GM19043 (cell line): ENCODE measurements around the gene NECTIN1.

Experiments used
- ATAC-seq: cut with Tn5 transposase; IDR thresholded peaks from one replicate; pipeline ENCODE4 v1.9.1; 2021; ENCODE audit warnings: low read depth; ENCODE audit not compliant: unreplicated experiment

The NECTIN1 gene

DNA sequence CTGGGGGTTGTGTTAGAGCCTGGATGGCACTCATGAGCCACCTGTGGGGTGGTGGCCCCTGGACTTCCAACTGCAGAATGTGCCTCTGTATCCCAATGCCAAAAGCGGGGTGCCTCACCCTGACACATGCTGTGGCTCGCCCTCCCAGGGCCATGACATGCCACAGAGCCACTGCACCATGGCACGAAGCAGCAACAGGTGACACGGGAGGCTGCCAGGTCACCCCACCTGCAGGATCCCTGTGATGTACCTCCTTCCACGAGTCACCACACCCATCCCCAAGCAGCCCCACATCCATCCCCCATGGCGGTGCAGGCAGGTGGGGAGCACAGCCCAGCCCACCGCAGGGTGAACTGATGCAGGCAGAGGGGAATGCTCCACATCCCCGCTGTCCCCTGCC, 14.8 kb downstream of the NECTIN1 start:
- ATAC-seq, result no peak

DNA sequence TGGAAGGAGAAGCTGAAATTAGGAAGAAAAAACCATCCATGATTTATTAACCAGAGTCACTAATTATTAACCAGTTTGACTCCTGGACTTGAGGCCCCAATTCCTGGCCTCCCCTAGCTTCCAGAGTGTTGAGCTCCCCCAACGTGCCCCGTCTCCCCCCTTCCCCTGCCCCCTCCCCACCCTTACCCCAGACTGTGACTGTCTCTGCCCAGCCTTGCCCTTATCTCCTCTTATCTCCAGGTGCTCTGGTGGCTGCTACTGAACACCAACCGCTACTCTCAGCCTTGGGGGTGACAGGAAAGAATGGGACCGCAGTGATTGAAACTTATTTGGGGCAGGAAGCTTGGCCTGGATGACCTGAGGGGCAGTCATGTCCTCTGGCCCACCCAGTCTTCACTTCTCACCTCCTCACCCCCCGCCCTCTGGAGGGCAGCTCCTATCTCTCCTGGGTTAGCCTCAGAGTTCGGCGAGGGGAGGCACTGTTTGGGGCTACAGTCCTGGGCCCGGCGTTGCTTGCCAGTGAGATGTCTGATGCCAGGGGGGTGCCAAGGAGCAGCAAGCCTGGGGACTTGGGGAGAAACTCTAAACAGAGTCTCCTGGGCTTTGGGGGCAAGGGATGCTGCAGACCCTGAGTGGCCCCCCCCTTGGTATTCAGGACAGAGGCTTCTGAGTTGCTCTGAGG, 15.5 kb downstream of the NECTIN1 start:
- ATAC-seq, result no peak

DNA sequence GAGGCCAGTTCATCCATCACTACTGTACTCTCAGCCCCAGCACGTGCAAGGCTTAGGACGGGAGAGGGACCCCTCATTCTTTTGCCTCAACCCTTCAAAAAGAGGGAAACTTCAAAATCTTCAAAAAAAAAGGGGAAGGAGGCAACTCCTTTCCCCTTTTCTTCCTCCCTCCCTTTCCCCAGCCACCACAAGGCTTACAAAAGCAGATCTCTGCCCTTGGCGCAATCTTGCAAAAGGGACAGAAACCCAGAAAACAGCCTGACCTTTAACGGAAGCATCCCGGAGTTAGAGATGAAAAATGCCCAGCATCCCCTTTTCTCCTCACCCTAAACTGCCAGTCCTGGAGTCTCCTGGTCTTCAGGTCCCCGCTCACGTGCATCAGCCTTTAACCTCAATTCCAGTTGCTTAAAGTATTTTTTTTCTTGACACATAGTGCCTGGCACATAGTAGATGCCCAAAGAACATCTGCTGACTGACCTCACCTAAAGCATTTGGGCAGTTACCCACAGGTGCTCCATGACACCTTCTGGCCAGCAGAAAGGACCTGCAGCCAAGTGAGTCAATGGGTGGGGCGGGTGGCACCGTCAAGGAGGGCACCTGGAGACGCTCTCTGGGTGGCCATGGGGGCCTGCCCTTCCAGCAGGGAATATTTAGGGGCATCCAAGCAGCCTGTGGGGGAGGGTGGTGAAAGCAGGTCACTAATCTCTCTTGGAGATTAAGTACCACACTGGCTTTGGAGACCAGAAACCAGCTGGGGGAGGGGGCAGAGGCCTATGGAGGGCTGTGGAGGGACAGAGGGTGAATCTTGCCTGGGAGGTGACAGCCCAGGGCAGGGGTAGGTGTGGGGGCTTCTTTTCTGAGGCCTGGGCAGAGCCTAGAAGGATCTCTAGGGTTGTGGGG, 16.3 kb downstream of the NECTIN1 start:
- no peak for ATAC-seq

DNA sequence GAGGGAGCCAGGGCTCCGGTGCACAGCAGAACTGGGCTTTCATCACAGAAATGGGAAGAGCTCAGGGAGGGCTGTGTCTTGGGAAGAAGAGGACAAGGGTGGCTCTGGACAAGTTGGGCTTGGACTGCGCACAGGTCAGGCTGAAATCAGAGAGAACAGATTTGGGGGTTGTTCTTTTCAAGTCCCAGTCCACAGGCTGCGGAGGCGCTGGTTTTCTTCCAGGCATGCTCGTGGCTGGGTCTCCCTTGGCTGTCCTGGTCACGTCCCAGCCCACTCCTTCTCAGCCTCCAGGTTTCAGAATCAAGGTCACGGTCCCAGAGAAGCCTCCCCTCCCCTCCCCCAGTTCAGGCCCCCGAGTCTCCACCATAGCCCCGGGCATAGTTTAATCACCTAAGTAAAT, 17.0 kb downstream of the NECTIN1 start:
- ATAC-seq, result no peak

DNA sequence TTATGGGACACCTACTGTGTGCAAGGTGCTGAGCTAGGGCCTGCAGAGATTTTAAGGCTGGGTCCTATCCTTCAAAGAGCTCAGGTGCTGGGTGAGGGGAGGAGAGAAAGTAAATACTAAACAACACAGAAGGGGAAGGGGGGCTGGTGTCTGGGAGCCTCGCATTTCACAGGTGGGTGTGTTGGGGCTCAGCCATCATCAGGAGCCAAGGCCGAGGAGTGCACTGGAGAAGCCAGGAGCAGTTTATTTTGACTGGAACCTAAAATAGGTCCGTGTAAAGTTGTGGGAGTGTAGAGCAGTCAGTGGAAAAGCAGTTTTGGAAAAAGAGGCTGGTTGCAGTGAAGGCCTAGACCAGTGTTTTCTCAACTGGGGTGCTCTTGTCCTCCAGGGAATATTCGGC, 17.5 kb downstream of the NECTIN1 start:
- no peak for ATAC-seq

DNA sequence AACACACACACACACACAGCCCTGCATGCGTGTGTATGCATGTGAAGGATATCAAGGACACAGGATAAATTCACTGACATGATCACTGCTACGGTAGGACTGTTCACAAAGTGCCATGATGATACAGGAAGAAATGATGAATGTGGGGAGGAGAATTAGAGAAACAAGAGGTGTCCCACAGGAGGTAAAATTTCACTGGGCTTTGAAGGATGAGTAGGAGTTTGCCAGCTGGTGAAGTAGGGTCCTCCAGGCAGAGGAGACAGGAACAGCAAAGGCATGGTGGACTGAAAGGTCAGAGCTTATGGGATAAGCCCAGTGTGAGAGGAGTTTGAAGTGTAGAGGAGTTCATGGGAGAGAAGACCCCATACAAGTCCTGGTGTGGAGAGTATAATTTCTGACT, 18.6 kb downstream of the NECTIN1 start:
- no peak for ATAC-seq

DNA sequence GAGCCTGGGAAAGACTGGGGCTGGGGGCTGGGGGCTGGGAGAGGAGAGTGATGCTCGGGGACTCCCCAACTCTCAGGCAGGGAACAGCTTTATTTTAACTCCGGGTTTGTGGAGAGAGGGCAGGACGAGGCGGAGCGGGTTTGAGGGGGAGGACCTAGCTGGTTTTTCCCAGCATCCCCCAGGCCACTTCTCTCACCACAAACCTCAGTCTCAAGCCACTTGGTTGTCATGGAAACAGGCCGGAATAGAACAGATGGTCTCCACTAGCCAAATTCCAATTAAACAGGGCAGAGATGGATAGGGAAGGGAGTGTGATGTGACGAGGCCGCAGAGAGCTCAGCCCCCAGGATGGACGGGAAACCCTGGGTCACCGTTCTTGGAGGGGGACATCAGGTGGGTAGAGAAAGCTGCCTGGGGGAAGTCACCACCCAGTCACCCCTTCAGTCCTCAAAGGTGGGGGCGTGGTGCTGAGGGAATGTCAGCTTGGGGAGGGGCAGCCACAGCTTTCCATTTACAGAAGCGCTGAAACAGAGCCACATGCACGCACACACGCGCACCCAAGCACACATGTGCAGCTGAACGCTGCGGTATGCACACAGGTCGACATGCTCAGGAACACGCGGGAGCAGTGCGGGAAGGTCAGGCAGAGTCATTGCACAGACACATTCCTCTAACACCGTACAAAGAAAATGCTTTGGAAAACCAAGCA, 19.2 kb downstream of the NECTIN1 start:
- no peak for ATAC-seq

DNA sequence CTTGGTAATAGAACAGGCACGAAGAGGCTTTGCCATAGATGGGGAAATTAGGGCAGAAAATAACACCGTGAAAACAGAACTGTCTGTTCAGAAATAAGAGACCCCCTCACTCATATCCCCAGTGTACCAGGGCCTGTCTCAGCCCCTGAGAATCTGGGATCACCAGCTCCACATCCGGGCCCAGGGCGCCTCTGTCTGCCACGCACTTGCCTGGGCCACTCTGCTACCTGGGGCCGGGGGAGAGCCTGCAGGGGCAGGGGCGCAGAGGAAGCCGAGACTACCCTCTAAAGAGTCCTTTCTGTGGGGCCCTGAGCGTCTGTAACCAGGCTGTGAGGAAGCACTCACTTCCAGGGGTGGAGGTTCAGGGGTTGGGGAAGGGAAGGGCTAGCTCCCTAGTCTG, 19.8 kb downstream of the NECTIN1 start:
- ATAC-seq, result no peak

DNA sequence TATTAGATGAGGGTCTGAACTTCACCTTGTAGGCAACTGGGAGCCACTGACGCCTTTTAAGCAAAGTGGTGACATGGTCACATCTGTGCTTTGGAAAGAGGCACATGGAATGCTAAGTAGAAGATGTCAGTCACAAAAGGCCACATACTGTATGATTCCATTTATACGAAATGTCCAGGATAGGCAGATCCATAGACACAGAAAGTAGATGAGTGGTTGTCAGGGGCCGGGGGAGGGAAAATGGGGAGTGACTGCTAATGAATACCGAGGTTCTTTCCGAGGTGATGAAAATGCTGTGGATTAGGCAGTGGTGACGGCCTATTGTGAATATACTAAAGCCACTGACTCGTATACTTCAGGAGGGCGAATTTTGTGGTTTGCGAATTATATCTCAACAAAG, 20.6 kb downstream of the NECTIN1 start:
- no peak for ATAC-seq

DNA sequence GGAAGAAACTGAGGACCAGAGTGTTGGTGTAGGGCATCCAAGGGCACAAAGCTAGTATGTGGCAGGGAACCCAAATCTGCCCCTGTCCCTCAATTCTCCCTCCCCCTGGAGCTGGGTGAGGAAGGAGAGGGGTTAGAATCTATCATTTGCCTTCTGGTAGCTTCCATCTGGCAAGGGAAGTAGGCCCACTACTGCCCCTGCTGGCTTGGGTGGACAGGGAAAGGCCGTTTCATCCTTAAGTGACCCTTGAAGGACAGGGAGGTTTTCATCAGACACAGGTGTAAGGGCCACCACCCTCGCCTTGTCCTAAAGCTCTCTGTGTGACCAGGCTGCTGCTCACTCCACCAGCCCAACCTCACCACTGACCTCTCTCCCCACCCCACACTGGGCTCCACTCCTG, 22.1 kb downstream of the NECTIN1 start:
- ATAC-seq, result no peak

DNA sequence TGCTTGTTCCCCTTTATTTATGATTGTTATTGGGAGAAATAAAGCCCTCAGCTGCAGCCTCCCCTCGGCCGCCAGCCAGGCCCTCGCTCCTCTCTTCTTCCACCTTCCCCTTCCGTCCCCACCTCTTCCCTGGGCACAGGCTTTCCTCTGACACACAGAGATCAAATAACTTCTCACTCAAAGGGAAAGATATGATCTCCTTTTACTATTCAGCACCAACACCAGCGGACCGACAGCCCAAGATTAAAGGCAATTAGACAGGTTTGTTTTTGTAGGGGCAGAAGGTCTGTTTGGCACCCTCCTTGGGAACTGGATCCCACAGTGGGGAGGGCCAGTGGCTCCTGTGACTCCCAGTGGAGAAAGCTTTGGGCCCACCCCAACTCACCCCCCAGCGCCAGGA, 23.0 kb downstream of the NECTIN1 start:
- ATAC-seq, result no peak

DNA sequence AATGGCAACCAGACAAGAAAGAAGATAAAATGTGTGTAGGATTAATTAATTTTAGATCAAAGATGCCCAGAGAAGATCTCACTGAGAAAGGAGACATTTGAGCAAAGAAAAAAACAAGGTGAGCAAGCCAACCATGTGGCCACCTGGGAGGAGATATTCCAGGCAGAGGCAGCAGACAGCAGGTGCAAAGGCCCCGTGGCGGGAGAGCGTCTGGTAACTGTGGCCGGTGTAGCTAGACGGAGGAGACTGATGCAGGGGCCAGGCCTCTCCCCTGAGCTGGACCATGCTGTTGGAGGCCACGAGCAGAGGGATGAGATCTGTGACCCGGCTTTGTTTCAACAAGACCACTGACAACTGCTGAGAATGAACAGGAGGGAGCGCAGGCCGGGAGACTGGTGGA, 23.6 kb downstream of the NECTIN1 start:
- ATAC-seq, result no peak

DNA sequence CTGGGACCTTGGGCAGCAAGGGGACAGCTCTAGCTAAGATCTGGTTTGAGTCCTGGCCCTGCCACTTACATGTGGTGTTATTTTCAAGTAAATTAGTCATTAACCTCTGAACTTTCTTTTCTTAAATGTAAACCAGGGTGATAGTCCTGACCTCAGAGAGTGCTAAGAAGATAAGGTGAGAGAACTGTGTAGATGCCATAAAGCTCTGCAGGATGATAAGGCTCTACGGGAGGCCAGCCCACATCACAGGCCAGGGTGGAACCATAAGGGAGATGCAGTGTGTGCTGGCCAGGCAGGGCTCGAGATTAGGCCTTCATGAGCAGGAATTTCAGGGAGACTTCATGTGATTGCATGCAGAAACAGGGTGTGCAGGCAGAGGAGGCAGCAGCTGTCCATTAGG, 24.2 kb downstream of the NECTIN1 start:
- ATAC-seq, result no peak

DNA sequence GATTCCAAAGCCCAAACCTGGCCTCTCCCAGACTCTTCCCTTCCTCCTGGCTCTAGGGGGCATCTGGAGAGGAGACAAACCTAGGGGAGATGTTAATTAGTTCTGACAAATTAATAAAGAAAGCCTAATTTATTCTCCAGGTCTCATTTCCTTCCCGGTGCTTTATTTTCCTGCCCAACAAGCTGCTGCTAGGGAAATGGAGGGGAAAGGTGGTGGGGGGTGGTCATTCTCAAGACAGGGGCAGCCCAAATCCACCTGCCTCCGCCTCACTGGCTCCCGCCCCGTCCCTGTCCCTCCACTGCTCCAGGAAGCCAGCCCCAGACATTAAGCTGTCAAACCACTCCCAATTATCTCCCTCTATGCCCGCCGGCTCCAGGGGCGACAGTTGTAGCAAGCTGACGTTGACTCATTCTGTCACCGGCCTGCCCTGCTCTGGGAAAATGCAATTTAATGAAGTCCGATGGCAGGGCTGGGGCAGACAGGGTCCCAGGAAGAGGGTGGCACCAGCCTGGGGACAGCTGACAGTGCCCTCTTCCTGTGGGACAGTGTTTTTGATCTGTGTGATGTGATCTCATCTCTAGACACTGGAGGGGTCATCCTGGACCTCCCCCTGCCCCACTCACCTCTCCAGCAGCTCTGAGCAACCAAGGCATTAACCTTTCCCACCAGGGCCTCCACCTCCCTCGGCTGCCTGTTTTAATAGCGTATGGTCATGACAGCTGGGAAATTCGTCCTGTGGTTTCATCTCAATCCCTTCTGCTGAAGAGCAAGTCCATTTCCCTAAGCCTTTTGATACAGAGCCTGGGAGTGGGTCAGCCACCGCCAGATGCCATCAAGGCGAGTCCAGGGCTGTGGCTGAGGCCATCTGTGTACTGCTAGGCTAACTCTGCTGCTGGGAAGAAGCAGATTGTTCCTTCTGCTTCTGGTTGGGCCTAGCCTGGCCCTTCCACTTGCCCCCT, 27.1 kb downstream of the NECTIN1 start:
- ATAC-seq, result no peak

DNA sequence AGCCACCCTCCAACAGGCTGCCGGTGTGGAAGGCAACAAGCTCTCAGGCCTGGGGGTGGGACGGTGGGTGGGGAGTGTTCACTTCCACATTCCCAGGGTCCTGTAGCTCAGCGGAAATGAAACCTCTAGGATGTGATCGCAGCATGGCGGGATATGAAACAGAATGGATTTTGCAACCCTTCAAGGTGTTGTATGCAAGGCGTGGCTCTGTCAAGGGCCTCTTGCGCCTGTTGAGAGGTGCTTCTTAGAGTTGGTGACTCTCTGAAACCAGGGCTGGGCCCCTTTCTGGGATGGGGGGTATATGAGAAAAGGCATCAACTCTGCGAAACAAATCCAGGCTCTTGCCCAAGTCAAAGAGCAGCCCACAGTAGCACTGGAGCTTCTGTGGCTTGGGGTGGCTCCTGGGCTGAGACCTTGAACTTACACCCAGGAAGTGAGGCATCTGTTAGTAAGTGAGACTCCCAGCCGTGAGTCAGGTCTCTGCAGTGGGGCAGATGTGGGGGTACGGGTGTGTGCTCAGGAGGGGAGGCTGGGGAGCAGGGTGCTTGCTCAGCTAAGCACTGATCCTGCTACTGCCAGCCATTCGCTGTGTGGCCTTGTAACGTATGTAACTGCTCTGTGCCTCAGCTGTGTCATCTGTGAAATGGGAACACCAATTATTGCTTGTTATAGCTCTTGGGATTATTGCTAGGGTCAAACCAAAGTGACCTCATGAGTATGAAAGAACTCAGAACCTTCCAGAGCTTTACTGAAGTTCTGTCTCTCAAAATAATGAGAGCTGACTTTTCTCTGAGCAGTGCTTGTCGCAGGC, 28.3 kb downstream of the NECTIN1 start:
- no peak for ATAC-seq

DNA sequence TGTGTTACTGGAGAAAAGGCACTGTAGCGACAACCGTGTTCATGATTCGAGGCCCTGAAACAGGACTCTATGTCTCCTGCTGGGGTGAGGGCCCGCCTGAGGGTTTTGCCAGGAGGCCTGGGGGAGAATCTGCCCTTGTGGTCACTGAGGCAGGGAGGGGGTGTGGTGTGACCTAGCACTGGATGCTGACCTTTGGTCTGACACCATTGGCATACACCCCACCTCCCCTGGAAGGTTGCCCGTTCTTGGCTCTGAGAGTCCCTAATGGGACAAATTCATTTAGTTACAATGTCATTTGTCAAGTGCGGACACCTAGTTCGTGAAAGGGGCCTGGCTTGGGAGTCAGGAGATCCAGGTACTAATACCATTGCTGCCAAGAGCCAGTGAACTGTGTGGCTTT, 29.0 kb downstream of the NECTIN1 start:
- no peak for ATAC-seq

DNA sequence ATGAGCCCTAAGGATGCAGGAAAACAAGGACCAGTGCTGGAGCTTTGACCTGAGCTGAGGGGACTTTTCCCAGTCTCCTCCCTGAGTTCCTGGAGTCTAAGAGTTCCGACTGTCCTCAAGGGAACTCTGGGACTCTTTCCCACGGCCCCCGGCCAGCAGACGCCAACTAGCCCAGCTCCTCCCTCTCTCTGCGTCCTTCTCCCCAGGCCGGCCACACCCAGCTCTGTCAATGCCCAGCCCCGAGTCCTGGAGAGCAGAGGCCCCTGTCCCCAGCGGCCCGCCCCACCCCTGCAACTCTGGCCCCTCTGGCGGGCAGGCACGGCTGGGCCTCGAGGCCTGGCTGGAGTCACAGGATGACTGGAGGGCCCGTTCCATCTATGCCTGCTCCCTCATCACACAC, 29.8 kb downstream of the NECTIN1 start:
- no peak for ATAC-seq

DNA sequence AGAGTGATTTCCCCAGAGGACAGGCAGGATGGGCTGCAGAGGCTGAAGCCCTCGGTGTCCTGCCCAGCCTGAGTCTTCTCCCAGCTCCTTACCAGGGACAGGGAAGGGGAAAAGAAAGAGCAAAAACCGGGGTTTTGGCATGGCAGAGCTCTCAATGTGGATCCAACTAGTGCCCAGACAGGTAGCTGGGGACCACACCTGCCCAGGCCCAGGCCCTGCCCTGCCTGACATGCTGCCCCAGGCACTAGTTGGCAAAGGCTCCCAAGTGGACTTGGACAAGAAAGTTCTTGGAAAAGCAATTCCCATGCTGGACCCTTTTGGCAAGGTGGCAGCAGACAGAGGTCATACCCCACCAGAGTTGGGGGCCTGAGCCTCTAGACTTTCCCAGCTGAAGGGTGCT, 31.1 kb downstream of the NECTIN1 start:
- no peak for ATAC-seq

DNA sequence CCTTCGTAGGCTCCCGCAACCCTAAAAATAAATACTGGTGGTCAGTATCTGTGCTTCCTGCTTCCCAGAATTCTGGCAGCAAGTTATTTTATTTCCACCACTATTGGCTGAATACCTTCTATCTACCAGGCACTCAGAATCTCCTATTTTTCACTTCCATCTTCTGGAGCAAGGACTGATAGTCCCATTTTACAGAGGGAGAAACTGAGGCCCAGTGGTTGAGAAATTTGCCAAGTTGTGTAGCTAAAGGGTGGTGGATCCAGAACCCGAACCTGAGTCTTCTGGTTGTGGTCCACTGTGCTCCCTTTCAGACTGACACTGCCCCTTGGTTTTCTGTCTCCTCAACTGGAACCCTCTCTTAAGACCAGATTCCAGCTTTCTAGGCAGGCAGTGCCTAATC, 31.6 kb downstream of the NECTIN1 start:
- no peak for ATAC-seq
